Neural crest cell (in vitro differentiated cells): ENCODE data around the gene SHISAL1. TPM values are rescaled to one million over a fixed set of nuclear protein-coding genes. Genes with fewer than 3 reads are reported as not detected.

Source experiments
- DNase-seq: peaks from one replicate; pipeline ENCODE4 v3.0.0; 2021; ENCODE audit warnings: low read depth, mixed read lengths, low spot score
- H3K27ac Mint-ChIP-seq: one replicate; pipeline ENCODE4 v1.8.0; 2021; ENCODE audit warnings: mild to moderate bottlenecking, mixed read lengths; ENCODE audit not compliant: unreplicated experiment
- H3K27me3 Mint-ChIP-seq: 2 replicates; pipeline ENCODE4 v1.8.0; 2021; ENCODE audit warnings: low read depth, mild to moderate bottlenecking, mixed read lengths
- H3K36me3 Mint-ChIP-seq: 2 replicates; pipeline ENCODE4 v1.8.0; 2021; ENCODE audit warnings: low read depth, mild to moderate bottlenecking, mixed read lengths
- H3K4me1 Mint-ChIP-seq: 2 replicates; pipeline ENCODE4 v1.8.0; 2021; ENCODE audit warnings: mixed read lengths
- H3K4me3 Mint-ChIP-seq: one replicate; pipeline ENCODE4 v1.8.0; 2021; ENCODE audit warnings: mild to moderate bottlenecking, mixed read lengths
- H3K9me3 Mint-ChIP-seq: 2 replicates; pipeline ENCODE4 v1.8.0; 2021; ENCODE audit warnings: mixed read lengths
- total RNA-seq: library from RNA; stranded (reverse); gene quantifications from 2 replicates; pipeline ENCODE4 v1.2.1, GENCODE V29; 2021
- TF ChIP-seq, protein P1 (sequence below): fragments of 200-600 bp; sonication (generic); conservative IDR thresholded peaks from 2 replicates; pipeline ENCODE4 v1.5.0; 2021; ENCODE audit warnings: antibody characterized with exemption, mild to moderate bottlenecking

Gene SHISAL1
- total RNA-seq, 1 donor from 2014 or later = 4.2 TPM

DNA sequence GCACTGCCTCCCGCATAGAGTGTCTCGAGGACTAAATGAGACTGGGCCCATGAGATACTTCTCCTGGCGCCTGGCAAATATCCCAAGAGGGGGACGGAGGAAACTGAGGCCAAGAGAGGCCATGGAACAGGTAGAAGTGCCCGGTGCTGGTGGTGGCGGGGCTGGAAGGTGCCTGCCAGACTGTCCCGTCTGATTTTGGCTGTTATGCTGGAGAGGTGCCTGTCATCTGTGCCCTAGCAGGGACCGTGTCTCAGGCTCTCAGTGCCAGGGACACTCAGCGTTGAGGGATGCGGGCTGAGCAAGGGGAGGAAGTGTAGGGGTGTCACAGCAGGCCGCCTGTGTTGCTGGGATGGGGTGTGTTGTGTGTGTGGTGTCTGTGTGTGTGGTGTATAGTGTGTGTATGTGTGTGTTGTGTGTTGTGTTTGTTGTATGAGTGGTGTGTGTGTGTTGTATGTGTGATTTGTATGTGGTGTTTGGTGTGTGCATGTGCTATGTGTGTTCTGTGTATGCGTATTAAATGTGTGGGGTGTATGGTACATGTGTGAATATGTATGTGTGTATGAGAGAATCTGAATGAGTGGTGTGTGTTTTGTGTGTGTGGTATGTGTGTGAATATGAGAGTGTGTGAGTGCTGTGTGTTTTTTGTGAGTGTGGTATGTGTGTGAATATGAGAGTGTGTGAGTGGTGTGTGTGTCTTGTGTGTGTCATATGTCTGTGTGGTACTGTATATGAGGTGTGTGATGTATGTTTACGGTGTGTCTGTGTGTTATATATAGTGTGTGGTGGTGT, 21.3 kb upstream of the SHISAL1 start:
- TF ChIP-seq, protein P1, sequence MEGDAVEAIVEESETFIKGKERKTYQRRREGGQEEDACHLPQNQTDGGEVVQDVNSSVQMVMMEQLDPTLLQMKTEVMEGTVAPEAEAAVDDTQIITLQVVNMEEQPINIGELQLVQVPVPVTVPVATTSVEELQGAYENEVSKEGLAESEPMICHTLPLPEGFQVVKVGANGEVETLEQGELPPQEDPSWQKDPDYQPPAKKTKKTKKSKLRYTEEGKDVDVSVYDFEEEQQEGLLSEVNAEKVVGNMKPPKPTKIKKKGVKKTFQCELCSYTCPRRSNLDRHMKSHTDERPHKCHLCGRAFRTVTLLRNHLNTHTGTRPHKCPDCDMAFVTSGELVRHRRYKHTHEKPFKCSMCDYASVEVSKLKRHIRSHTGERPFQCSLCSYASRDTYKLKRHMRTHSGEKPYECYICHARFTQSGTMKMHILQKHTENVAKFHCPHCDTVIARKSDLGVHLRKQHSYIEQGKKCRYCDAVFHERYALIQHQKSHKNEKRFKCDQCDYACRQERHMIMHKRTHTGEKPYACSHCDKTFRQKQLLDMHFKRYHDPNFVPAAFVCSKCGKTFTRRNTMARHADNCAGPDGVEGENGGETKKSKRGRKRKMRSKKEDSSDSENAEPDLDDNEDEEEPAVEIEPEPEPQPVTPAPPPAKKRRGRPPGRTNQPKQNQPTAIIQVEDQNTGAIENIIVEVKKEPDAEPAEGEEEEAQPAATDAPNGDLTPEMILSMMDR = no peak
- no peak for DNase-seq
- H3K4me1 Mint-ChIP-seq = peaks cover 20% of the 10 kb centered on the region
- H3K27ac Mint-ChIP-seq = no peak overlapping the region
- H3K9me3 Mint-ChIP-seq = no peaks in the 10 kb centered on the region
- peaks cover 31% of the 10 kb centered on the region for H3K27me3 Mint-ChIP-seq
- no peaks in the 10 kb centered on the region for H3K36me3 Mint-ChIP-seq
- no peak overlapping the region for H3K4me3 Mint-ChIP-seq

DNA sequence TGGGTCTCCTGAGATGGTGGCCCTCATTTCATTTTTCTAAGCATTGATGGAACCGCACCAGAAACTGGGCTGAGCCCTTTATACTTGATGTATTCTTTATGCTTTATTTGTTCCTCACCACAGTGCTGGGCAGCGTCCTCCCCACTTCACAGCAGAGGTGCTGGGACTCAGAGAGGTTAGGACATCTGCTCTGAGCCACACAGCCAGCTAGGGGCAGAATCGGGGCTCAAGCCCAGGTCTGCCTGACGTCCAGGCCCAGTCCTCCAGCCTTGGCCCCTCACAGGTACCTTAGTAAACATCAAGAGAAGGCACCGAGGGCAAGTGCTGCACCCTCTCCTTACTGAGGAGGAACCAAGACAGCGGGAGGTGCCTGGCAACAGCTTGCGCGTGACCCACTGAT, 20.2 kb upstream of the SHISAL1 start:
- Mint-ChIP-seq H3K36me3 (no peaks in the 10 kb centered on the region), H3K27ac (no peak overlapping the region), H3K4me3 (peak overlapping the region; percentile 36)

DNA sequence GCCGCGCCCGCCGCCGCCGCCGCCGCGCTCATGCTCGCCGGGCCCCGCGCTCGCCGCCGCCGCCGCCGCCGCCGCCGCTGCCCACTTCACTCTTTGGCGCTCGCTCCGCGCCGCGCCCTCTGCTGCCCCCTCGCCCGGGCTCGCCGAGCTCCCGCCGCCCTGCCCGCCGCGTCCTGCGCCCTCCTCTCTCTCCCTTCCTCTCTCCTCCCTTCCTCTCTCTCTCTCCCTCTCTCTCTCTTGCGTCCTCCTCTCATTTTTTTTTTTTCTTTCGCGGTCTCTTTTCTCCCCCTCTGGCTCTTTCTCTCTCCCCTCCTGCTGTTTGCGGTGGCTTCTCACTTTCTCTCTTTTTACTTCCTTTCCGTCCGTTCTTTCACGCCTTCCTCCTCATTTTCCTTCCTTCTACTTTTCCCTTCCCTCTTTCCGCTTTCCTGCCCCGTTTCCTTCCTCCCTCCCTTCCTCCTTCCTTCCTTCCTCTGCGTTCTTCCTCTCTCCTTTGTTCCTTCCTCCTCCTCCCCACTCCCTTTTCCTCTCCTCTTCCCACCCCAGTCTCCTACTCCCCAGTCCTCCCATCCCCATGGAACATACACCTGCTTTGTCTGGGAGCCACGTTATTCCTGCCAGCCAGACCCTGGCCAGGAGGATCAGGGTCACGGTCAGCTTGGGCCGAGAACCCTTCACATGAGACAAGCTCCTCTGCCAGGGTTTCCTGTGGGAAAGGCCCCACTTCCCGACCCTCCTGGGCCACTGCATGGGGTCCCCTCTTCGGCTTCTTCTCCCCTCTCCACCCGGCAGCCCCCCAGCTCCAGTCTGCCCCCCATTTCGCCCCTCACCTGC, 19.3 kb upstream of the SHISAL1 start:
- H3K9me3 Mint-ChIP-seq = no peaks in the 10 kb centered on the region

More for the DNA sequence above, 20.2 kb upstream of the SHISAL1 start:
- Mint-ChIP-seq H3K27me3 (peaks cover 41% of the 10 kb centered on the region), H3K9me3 (no peaks in the 10 kb centered on the region), H3K4me1 (peaks cover 26% of the 10 kb centered on the region)
- no peak for DNase-seq
- TF ChIP-seq, protein P1 = no peak

DNA sequence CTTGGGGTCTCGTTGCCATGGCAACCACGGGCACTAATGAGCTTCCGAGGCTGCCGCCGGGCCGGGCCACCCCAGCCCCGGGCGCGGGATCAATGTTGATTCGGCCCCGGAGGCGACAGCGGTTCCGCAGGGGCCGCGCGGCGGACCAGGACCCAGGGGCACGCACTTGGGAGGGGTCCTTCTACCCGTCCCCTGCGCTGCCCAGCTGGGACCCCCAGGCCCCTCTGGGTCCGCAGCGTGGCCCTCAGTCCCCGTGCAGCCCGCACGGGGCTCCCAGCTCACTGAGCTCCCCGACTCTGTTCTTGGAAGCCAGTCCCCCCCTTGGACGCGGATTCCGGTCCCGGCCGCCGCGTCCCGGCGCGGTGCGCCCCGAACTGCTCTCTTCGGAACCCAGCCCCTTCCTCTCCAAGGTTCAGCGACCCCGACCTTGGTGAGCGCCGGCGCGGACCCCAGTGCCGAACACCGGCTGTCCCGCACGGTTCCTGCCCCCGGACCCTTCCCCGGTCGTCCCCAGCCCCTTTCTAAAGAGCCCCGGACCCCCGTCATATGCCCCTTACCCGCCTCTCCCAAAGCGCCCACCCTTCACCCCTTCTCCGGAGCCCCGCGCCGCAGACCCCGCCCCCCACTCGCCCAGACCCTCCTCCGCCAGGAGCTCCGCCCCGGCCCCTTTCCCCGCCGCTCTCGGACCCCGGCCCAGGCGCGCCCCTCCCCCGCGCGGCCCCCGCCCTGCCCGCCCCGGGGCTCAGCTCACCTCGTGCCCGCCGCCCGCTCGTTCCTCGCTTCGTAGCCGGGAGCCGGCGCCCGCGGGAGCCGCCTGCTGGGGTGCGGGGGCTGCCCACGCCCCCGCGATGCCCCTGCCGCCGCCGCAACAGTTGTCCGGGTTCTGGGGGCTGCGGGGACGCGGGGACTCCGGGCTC, 18.3 kb upstream of the SHISAL1 start:
- H3K4me1 Mint-ChIP-seq = peaks cover 35% of the 10 kb centered on the region
- peak; percentile 23 for DNase-seq
- H3K9me3 Mint-ChIP-seq = no peaks in the 10 kb centered on the region
- TF ChIP-seq, protein P1 = no peak
- no peaks in the 10 kb centered on the region for H3K36me3 Mint-ChIP-seq
- peaks cover 57% of the 10 kb centered on the region for H3K27me3 Mint-ChIP-seq
- no peak overlapping the region for H3K27ac Mint-ChIP-seq
- H3K4me3 Mint-ChIP-seq = peak overlapping the region; percentile 67

More for the DNA sequence above, 19.3 kb upstream of the SHISAL1 start:
- peak overlapping the region; percentile 31 for H3K27ac Mint-ChIP-seq
- DNase-seq = peak; percentile 38
- TF ChIP-seq, protein P1 = no peak
- H3K27me3 Mint-ChIP-seq = peaks cover 49% of the 10 kb centered on the region
- H3K4me3 Mint-ChIP-seq = peak overlapping the region; percentile 76
- peaks cover 28% of the 10 kb centered on the region for H3K4me1 Mint-ChIP-seq
- H3K36me3 Mint-ChIP-seq = no peaks in the 10 kb centered on the region

DNA sequence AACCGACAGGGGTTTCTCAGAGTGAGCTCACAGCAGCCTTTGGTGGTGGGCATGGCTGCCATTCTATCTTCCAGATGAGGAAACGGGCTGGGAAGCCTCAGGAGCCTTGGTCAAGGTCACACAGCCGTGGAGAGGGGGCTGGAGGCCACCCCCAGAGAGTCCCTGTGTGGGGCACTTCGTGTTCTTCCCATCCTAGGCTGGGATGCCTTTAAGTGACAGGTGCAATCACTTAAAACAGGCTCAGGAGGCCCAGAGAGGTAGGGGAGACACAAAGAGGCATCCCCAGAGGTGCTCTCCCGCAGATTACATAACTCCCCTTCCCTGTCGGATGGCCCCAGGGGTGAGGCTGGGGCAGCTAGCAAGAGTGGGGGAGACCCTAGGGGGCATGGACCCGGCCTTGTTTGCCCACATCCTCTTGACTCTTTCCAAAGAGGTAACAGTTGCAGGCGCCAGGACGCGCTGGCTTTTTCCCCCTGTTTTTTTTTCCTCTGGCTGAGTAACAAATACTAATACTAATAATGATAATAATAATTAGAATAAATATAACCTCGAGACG, 17.5 kb upstream of the SHISAL1 start:
- no peaks in the 10 kb centered on the region for H3K9me3 Mint-ChIP-seq
- H3K27ac Mint-ChIP-seq = no peak overlapping the region
- peak overlapping the region; percentile 77 for H3K4me3 Mint-ChIP-seq
- no peaks in the 10 kb centered on the region for H3K36me3 Mint-ChIP-seq
- no peak for DNase-seq
- peaks cover 61% of the 10 kb centered on the region for H3K27me3 Mint-ChIP-seq
- TF ChIP-seq, protein P1 = no peak
- peaks cover 41% of the 10 kb centered on the region for H3K4me1 Mint-ChIP-seq
